Common myeloid progenitor, CD34-positive (primary cell): ENCODE results near the gene PANX2.

ENCODE experiments used
- CTCF ChIA-PET: fragments of 350-600 bp; sonication (Branson Sonifier 250); formaldehyde crosslinking; loops from one replicate; lab custom pipeline; 2021; ENCODE audit warnings: antibody characterized with exemption; lab: Charles Lee
- POLR2A ChIA-PET: fragments of 350-600 bp; sonication (Branson Sonifier 250); formaldehyde crosslinking; loops from one replicate; lab custom pipeline; 2021; ENCODE audit warnings: antibody characterized with exemption; lab: Charles Lee
- DNase-seq, 3 donors: peaks; one replicate each; pipeline versions ENCODE4 v3.0.0 to v3.0.0-alpha.2; 2013
- H3K27ac ChIP-seq, 2 experiments: 1 replicate in 1 of 2; 2 replicates in 1 of 2; pipeline ENCODE4 v1.7.0; 2013; ENCODE audit warnings: inconsistent platforms in 2 of 2, low read length in 2 of 2, mild to moderate bottlenecking in 2 of 2, low read depth in 1 of 2, moderate library complexity in 1 of 2; ENCODE audit not compliant: severe bottlenecking in 2 of 2, insufficient read depth in 1 of 2, poor library complexity in 1 of 2
- H3K27me3 ChIP-seq, 5 experiments: replicated peaks in 2 of 5; 1 replicate in 3 of 5; 2 replicates in 2 of 5; pipeline versions ENCODE4 v1.6.1 to v1.7.0; 2013; ENCODE audit warnings: low read length in 4 of 5, mild to moderate bottlenecking in 2 of 5, moderate library complexity in 2 of 5, inconsistent platforms in 1 of 5; ENCODE audit not compliant: insufficient read depth in 5 of 5, control insufficient read depth in 4 of 5
- H3K36me3 ChIP-seq, 4 experiments: 1 replicate in 2 of 4; 2 replicates in 2 of 4; pipeline versions ENCODE4 v1.6.1 to v1.7.0; 2013; ENCODE audit warnings: low read length in 3 of 4, control low read depth in 1 of 4, mild to moderate bottlenecking in 1 of 4; ENCODE audit not compliant: control insufficient read depth in 4 of 4, insufficient read depth in 4 of 4
- H3K4me1 ChIP-seq, 4 experiments: 1 replicate in 3 of 4; 2 replicates in 1 of 4; pipeline versions ENCODE4 v1.6.1 to v1.7.1; 2013; ENCODE audit warnings: low read length in 3 of 4, mild to moderate bottlenecking in 3 of 4, control low read depth in 1 of 4, inconsistent platforms in 1 of 4, moderate library complexity in 1 of 4; ENCODE audit not compliant: control insufficient read depth in 4 of 4, insufficient read depth in 4 of 4; ENCODE audit errors: control extremely low read depth in 1 of 4
- H3K4me3 ChIP-seq, 7 experiments: 1 replicate in 4 of 7; 2 replicates in 3 of 7; pipeline versions ENCODE4 v1.5.1 to v1.7.0; 2013; ENCODE audit warnings: mild to moderate bottlenecking in 7 of 7, low read length in 6 of 7, moderate library complexity in 6 of 7, inconsistent platforms in 2 of 7, low read depth in 2 of 7, control low read depth in 1 of 7; ENCODE audit not compliant: insufficient read depth in 4 of 7, control insufficient read depth in 1 of 7; ENCODE audit errors: extremely low read depth in 1 of 7
- H3K9me3 ChIP-seq, 5 experiments: 1 replicate in 4 of 5; 2 replicates in 1 of 5; pipeline versions ENCODE4 v1.6.1 to v1.7.1; 2013; ENCODE audit warnings: low read length in 4 of 5, mild to moderate bottlenecking in 2 of 5, inconsistent platforms in 1 of 5, low read depth in 1 of 5, moderate library complexity in 1 of 5; ENCODE audit not compliant: control insufficient read depth in 4 of 5, insufficient read depth in 2 of 5; ENCODE audit errors: control extremely low read depth in 1 of 5
- WGBS: methylation state at CpG from one replicate; pipeline ENCODE4 v1.1.5; 2013; ENCODE audit not compliant: insufficient coverage; 5-methylcytosine and 5-hydroxymethylcytosine counted together

PANX2 gene

GRCh38 chr22:50226875-50227165, 56.3 kb downstream of the PANX2 start:
- no peak overlapping the region for H3K27ac ChIP-seq
- H3K4me3 ChIP-seq = no peak overlapping the region
- H3K36me3 ChIP-seq = peaks cover 3 to 72% (median 39%) of the 10 kb centered on the region in 4 experiments
- no peaks in the 10 kb centered on the region for H3K9me3 ChIP-seq
- no peak for DNase-seq
- POLR2A ChIA-PET = no interaction called here
- CTCF ChIA-PET = interaction anchor here (2.2 kb wide), 1 partner anchor 10 kb away, joined by 9 read pairs; no protein-coding TSS in a partner anchor
- WGBS = 99% methylated on average over 15 of the region's 18 CpGs
- H3K4me1 ChIP-seq = no peaks in the 10 kb centered on the region
- no peaks in the 10 kb centered on the region for H3K27me3 ChIP-seq

DNA sequence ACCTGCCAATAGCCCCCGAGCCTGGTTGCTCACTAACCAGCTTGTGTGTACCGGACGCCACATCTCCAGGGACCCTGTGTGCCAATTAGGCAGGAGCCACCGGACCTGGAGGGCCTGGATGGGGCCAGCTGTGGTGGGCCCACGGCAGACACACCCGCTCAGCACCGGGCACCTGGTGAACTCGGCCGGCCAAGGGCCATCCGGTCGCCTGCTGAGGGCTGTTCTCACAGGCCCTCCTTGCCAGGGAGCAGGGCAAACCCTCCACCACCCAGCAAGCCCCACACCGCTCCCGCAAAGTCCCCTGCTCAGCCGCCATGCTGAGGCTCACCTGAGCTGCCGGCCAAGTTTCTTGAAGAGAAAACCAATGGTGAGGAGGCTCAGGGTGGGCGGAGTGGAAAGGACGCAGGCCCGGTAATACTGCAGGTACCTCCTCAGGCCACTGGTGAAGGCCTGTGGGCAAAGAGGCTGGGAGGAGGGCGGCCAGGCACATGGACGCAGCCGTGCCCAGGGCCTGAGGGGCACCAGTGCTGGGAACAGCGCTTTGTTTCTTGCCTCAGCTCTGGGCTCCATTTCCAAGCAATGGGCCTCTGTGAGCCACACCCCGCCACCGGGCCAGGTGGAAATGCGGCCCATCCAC, 57.2 kb downstream of the PANX2 start:
- Histone ChIP-seq H3K4me1 (no peaks in the 10 kb centered on the region), H3K4me3 (no peak overlapping the region), H3K36me3 (peaks cover 3 to 68% (median 33%) of the 10 kb centered on the region in 4 experiments), H3K9me3 (no peaks in the 10 kb centered on the region), H3K27ac (no peak overlapping the region), H3K27me3 (no peaks in the 10 kb centered on the region)
- ChIA-PET POLR2A (no interaction called here), CTCF (no interaction called here)
- WGBS = 94% methylated on average over 19 of the region's 25 CpGs
- DNase-seq = no peak

GRCh38 chr22:50228366-50228765, 57.8 kb downstream of the PANX2 start:
- H3K36me3 ChIP-seq = peaks cover 3 to 68% (median 36%) of the 10 kb centered on the region in 4 experiments
- 97% methylated on average over 9 of the region's 9 CpGs for WGBS
- no peak for DNase-seq
- no peaks in the 10 kb centered on the region for H3K9me3 ChIP-seq
- H3K4me3 ChIP-seq = no peak overlapping the region
- POLR2A ChIA-PET = no interaction called here
- CTCF ChIA-PET = no interaction called here
- no peaks in the 10 kb centered on the region for H3K4me1 ChIP-seq
- no peaks in the 10 kb centered on the region for H3K27me3 ChIP-seq
- no peak overlapping the region for H3K27ac ChIP-seq

DNA sequence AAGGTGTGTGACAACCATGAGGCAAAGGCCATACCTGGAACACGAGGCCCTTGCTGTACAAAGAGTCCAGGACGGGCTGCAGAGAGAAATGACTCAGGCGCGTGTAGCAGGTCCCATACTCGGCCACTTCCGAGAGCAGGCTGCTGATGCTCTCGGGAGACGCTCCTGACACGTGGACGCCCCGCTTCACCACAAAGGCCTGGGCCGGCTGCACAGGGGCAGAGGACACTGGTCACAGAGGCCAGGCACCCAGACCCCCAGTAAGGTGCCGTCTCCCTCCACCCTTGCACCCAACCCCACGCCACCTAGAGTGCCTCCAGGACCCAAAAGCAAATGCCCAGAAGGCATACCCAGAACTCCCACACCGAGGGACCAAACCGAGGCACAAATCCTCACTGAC, 58.8 kb downstream of the PANX2 start:
- Histone ChIP-seq H3K27ac (no peak overlapping the region), H3K4me1 (no peaks in the 10 kb centered on the region), H3K9me3 (no peaks in the 10 kb centered on the region), H3K4me3 (no peak overlapping the region), H3K36me3 (peaks cover 3 to 64% (median 33%) of the 10 kb centered on the region in 4 experiments), H3K27me3 (no peaks in the 10 kb centered on the region)
- ChIA-PET CTCF (interaction anchor here (0.8 to 1.7 kb wide), 2 partner anchors 7 to 10 kb away, joined by 3 to 4 read pairs; no protein-coding TSS in a partner anchor), POLR2A (no interaction called here)
- no peak for DNase-seq
- 99% methylated on average over 12 of the region's 16 CpGs for WGBS
